DMS114 treated with DMSO at 0.1 percent for 48 hours (cell line): Measurements from ENCODE around the gene YWHAE.
"Not testable (repeated sequence)": the region's sequence is repeated elsewhere in the genome, so short reads cannot be mapped to it uniquely, and the experiment has no call there.

Experiments
- DNase-seq: peaks from one replicate; lab custom pipeline; 2025; ENCODE audit not compliant: unreplicated experiment; lab: John Stamatoyannopoulos, UW

The YWHAE gene

DNA sequence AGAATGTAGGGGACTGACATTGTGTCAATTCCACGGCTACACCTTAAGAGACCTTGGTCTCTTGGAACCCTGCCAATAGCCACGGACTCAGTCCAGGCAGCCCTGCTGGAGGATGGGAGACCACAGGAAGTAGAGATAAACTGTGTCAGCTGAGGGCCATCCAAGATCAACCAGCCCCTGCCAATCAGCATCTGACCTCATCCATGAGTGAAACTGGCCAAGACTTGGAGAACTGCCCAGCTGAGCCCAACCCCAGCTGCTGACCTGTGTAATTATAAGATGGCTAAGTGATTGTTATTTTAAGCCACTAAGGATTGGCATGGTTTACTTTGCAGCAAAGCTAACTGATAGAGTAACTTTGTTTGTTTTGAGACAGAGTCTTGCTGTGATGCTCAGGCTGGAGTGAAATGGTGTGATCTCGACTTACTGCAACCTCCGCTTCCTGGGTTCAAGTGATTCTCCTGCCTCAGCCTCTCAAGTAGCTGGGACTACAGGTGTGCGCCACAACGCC is 13.3 kb upstream of the YWHAE start:
- no peak for DNase-seq

- DNase-seq: no peak
Measured at GRCh38 chr17:1412185-1413110, 12.4 kb upstream of the YWHAE start.

DNA sequence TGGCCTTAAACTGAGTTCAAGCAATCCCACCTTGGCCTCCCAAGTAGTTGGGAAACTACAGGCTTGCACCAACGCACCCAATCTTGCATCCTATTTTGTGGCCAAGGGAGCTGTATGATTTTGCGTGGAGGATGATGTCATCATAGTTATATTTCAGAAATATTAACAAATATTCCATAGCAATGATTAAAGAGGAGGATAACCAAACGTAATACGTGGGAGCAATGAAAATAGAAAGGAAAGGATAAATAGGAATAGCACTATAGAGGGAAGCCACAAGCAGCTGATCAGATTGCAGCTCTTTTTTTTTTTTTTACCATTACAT is 2.2 kb upstream of the YWHAE start:
- no peak for DNase-seq

GRCh38 chr17:1398931-1399678 is 917 bp downstream of the YWHAE start:
- DNase-seq: no peak

DNA sequence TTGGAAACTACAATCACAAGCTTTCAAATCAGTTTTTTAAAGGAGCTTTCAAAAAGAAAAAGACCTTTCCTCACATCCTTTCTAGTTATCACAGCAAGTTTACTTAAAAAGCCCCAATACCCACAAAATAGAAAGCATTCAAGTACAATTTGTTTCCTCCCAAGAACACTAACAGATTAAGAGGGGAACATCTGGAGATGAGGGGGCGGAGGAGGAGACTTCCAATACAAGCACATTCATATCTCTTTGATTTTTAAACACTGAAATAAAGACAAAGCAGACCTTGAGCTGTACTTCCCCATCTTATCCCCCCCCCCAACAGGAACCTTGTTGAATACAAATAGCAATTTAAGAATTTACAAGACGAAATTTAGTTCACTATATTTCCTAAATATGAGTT is 2.0 kb downstream of the YWHAE start:
- no peak for DNase-seq

- not testable (repeated sequence) for DNase-seq
Measured at GRCh38 chr17:1395876-1396665, 4.0 kb downstream of the YWHAE start.

- DNase-seq: no peak
Measured at GRCh38 chr17:1391577-1391976, 8.4 kb downstream of the YWHAE start.

- no peak for DNase-seq
Measured at GRCh38 chr17:1390432-1391367, 9.3 kb downstream of the YWHAE start.

DNA sequence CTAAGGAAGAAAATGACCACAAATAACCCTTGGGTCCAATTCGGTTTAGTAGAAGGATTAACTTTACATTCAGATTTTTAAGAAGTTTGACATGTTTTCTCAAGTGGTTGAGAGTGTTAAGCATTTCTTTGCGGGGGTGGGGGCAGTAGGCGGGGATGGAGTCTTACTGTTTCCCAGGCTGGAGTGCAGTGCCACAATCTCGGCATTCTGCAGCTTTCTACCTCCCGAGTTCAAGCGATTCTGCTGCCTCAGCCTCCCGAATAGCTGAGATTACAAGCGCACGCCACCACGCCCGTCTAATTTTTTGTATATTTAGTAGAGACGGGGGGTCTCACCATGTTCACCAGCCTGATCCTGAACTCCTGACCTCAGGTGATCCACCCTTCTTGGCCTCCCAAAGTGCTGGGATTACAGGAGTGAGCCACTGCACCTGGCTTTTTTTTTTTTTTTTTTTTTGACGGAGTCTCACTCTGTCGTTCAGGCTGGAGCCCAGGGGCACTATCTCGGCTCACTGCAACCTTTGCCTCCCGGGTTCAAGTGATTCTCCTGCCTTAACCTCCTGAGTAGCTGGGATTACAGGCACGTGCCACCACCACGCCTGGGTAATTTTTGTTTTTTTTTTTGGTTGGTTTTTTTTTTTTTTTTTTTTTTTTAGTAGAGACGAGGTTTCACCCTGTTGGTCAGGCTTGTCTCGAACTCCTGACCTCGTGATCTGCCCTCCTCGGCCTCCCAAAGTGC is 12.4 kb downstream of the YWHAE start:
- DNase-seq: not testable (repeated sequence)

- not testable (repeated sequence) for DNase-seq
Measured at GRCh38 chr17:1386675-1387190, 13.3 kb downstream of the YWHAE start.

GRCh38 chr17:1386265-1386664 is 13.8 kb downstream of the YWHAE start:
- no peak for DNase-seq

- no peak for DNase-seq
Measured at GRCh38 chr17:1385861-1386260, 14.2 kb downstream of the YWHAE start.

DNA sequence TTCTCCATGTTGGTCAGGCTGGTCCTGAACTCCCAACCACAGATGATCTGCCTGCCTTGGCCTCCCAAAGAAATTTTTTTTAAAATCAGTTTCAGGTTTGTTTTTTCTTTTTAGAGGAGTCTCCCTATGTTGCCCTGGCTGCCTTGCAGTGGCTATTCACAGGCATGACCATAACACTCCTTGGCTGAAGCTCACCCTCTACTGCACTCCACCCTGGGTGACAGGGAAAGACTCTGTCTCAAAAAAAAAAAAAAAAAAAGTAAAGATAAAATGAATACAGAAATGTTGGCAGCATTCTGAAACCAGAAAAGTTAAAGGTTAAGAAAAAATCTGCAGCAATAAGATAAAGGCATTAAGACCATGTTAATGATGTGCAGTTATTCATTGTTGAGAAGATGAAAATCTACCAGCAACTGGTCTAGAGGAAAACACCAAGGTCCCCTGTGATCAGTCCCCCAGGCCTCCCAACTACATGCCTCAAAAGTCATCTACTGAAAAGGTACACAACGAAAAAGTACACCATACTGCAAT is 15.1 kb downstream of the YWHAE start:
- DNase-seq: no peak

DNA sequence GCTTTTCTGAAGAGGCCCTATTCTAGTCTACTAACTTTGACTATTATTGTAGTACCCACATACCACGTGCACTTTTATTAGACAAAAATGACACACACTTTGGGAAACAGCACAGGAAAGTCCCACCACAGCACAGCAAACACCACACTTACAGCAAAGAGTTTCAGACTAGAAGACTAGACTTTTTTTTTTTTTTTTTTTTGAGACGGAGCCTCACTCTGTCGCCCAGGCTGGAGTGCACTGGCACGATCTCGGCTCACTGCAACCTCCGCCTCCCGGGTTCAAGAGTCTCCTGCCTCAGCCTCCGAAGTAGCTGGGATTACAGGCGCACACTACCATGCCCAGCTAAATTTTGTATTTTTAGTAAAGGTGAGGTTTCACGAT is 20.1 kb downstream of the YWHAE start:
- no peak for DNase-seq

- DNase-seq: no peak
Measured at GRCh38 chr17:1379208-1379929, 20.7 kb downstream of the YWHAE start.

- DNase-seq: not testable (repeated sequence)
Measured at GRCh38 chr17:1378476-1378860, 21.6 kb downstream of the YWHAE start.

- no peak for DNase-seq
Measured at GRCh38 chr17:1377334-1377733, 22.7 kb downstream of the YWHAE start.

GRCh38 chr17:1376061-1376460 is 24.0 kb downstream of the YWHAE start:
- no peak for DNase-seq
